Measurements from ENCODE around the gene ATP2C1. TPM values are rescaled to one million over a fixed set of nuclear protein-coding genes. Genes with fewer than 3 reads are reported as not detected.

ATP2C1 gene
- total RNA-seq, 2 donors from 2014 or later, result 76.8 to 81.3 TPM

- H3K27ac ChIP-seq (ENCODE audit: low read depth, low read length), result no peak overlapping the region
Measured at GRCh38 chr3:131009698-131010097, 115.8 kb downstream of the ATP2C1 start.

GRCh38 chr3:131018970-131019369, 125.1 kb downstream of the ATP2C1 start:
- no peak for DNase-seq
- no peaks in the 10 kb centered on the region for H3K27me3 ChIP-seq (ENCODE audit: control insufficient read depth, insufficient read depth, low read length, poor library complexity, severe bottlenecking)
- WGBS, 2 experiments (ENCODE audit: insufficient coverage in 1 of 2, insufficient read length in 1 of 2), result 88 to 95% methylated on average over 3 of the region's 3 CpGs
- H3K4me3 ChIP-seq (ENCODE audit: low read length), result no peak overlapping the region
- H3K9me3 ChIP-seq (ENCODE audit: control insufficient read depth, low read length), result no peaks in the 10 kb centered on the region
- H3K27ac ChIP-seq (ENCODE audit: low read depth, low read length), result peak overlapping the region; percentile 0
- Mint-ChIP-seq H3K36me3 (ENCODE audit: low read depth) (peaks cover 26% of the 10 kb centered on the region), H3K4me3 (no peak overlapping the region), H3K4me1 (peaks cover 8% of the 10 kb centered on the region), H3K9me3 (no peaks in the 10 kb centered on the region), H3K27me3 (ENCODE audit: insufficient read depth) (no peaks in the 10 kb centered on the region), H3K27ac (no peak overlapping the region)
- peaks cover 51% of the 10 kb centered on the region for H3K36me3 ChIP-seq (ENCODE audit: control insufficient read depth, insufficient read depth, low read length)
- H3K9ac ChIP-seq (ENCODE audit: extremely low read depth, low read length, poor library complexity, severe bottlenecking), result no peak overlapping the region
- H3K4me1 ChIP-seq (ENCODE audit: control insufficient read depth, insufficient read depth, low read length), result no peaks in the 10 kb centered on the region
- no peak for TF ChIP-seq CTCF (conservative IDR thresholded peaks at IDR 0.05)

More at GRCh38 chr3:131009698-131010097, 115.8 kb downstream of the ATP2C1 start:
- peaks cover 67% of the 10 kb centered on the region for H3K36me3 ChIP-seq (ENCODE audit: control insufficient read depth, insufficient read depth, low read length)
- H3K9ac ChIP-seq (ENCODE audit: extremely low read depth, low read length, poor library complexity, severe bottlenecking), result no peak overlapping the region
- H3K27me3 ChIP-seq (ENCODE audit: control insufficient read depth, insufficient read depth, low read length, poor library complexity, severe bottlenecking), result no peaks in the 10 kb centered on the region
- Mint-ChIP-seq H3K4me3 (no peak overlapping the region), H3K27ac (no peak overlapping the region), H3K9me3 (no peaks in the 10 kb centered on the region), H3K4me1 (no peaks in the 10 kb centered on the region), H3K27me3 (ENCODE audit: insufficient read depth) (no peaks in the 10 kb centered on the region), H3K36me3 (ENCODE audit: low read depth) (peaks cover 29% of the 10 kb centered on the region)
- no peak overlapping the region for H3K4me3 ChIP-seq (ENCODE audit: low read length)
- no peaks in the 10 kb centered on the region for H3K9me3 ChIP-seq (ENCODE audit: control insufficient read depth, low read length)
- no peak for DNase-seq
- TF ChIP-seq CTCF (conservative IDR thresholded peaks at IDR 0.05), result no peak
- 92 to 100% methylated on average over 1 of the region's 1 CpG for WGBS, 2 experiments (ENCODE audit: insufficient coverage in 1 of 2, insufficient read length in 1 of 2)
- H3K4me1 ChIP-seq (ENCODE audit: control insufficient read depth, insufficient read depth, low read length), result no peaks in the 10 kb centered on the region

GRCh38 chr3:131020122-131020693, 126.3 kb downstream of the ATP2C1 start:
- peak; percentile 46 for DNase-seq
- Histone ChIP-seq H3K36me3 (ENCODE audit: control insufficient read depth, insufficient read depth, low read length) (peaks cover 44% of the 10 kb centered on the region), H3K9ac (ENCODE audit: extremely low read depth, low read length, poor library complexity, severe bottlenecking) (no peak overlapping the region), H3K4me3 (ENCODE audit: low read length) (no peak overlapping the region), H3K9me3 (ENCODE audit: control insufficient read depth, low read length) (no peaks in the 10 kb centered on the region), H3K27ac (ENCODE audit: low read depth, low read length) (no peak overlapping the region), H3K4me1 (ENCODE audit: control insufficient read depth, insufficient read depth, low read length) (no peaks in the 10 kb centered on the region), H3K27me3 (ENCODE audit: control insufficient read depth, insufficient read depth, low read length, poor library complexity, severe bottlenecking) (no peaks in the 10 kb centered on the region)
- no peaks in the 10 kb centered on the region for H3K9me3 Mint-ChIP-seq
- H3K27me3 Mint-ChIP-seq (ENCODE audit: insufficient read depth), result no peaks in the 10 kb centered on the region
- peaks cover 7% of the 10 kb centered on the region for H3K4me1 Mint-ChIP-seq
- no peak for TF ChIP-seq CTCF (conservative IDR thresholded peaks at IDR 0.05)
- 87 to 100% methylated on average over 1 to 5 of the region's 5 CpGs for WGBS, 2 experiments (ENCODE audit: insufficient coverage in 1 of 2, insufficient read length in 1 of 2)
- no peak overlapping the region for H3K27ac Mint-ChIP-seq
- H3K36me3 Mint-ChIP-seq (ENCODE audit: low read depth), result peaks cover 34% of the 10 kb centered on the region
- no peak overlapping the region for H3K4me3 Mint-ChIP-seq

Measured in endodermal cell (in vitro differentiated cells).